ENCODE data around the gene DKK3.

- TF ChIP-seq EZH2 (IDR thresholded peaks at IDR 0.05; ENCODE audit: insufficient read depth, low read length), result no peak
- TF ChIP-seq CTCF (IDR thresholded peaks at IDR 0.05; ENCODE audit: insufficient read depth, low read depth, low read length), result no peak
These were observed 40.7 kb upstream of the DKK3 start for GRCh38 chr11:12048936-12049790.
